NCI-H510A (cell line): ENCODE measurements around the gene FCGBP.

Experiments used
- DNase-seq: peaks from one replicate; lab custom pipeline; 2025; lab: John Stamatoyannopoulos, UW

The FCGBP gene

DNA sequence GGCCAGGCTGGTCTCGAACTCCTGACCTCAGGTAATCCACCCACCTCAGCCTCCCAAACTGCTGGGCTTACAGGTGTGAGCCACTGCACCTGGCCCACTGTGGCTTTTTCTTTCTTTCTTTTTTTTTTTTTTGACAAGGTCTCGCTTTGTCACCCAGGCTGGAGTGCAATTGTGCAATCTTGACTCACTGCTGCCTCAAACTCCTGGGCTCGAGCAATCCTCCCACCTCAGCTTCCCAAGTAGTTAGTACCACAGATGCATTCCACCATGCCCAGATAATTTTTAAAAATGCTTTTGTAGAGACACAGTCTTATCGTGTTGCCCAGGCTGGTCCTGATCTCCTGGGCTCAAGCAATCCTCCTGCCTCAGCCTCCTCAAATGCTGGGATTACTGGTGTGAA, 12.1 kb upstream of the FCGBP start:
- DNase-seq = no peak

DNA sequence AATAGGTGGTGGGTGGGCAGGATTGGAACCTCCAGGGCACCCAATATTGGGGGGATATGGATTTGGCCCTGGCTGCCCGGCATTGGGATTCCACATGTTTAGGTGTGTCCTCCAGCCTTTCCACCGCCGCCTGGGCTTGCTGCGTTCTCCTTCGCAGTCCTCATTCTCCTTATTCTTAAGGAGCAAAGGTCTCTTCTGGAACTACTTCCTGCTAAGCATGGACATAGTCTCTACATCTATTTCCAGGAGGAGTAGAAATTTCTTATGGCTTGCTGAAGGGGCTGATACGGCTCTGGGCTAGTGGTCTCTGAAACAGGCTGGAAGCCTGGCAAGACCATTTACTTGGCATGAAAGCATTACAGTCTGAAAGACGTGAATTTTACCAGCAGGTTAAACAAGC, 9.2 kb upstream of the FCGBP start:
- DNase-seq = no peak

DNA sequence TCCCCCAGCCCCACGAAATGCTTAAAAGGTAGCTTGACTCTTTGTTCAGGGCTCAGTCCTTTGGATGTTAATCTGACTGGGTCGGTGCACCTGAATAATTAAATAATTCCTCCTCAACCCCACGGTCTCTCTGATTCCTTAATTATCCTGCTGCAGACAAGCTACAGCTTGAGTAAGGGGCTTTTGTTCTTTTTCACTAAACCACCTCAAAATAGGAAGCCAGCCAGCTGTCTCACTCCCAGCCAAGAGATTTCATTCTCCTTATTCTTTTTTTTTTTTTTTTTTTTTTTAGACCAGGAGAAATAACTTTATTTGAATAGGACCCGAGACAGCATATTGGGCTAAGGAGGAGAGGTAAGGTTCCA, 7.9 kb upstream of the FCGBP start:
- no peak for DNase-seq

DNA sequence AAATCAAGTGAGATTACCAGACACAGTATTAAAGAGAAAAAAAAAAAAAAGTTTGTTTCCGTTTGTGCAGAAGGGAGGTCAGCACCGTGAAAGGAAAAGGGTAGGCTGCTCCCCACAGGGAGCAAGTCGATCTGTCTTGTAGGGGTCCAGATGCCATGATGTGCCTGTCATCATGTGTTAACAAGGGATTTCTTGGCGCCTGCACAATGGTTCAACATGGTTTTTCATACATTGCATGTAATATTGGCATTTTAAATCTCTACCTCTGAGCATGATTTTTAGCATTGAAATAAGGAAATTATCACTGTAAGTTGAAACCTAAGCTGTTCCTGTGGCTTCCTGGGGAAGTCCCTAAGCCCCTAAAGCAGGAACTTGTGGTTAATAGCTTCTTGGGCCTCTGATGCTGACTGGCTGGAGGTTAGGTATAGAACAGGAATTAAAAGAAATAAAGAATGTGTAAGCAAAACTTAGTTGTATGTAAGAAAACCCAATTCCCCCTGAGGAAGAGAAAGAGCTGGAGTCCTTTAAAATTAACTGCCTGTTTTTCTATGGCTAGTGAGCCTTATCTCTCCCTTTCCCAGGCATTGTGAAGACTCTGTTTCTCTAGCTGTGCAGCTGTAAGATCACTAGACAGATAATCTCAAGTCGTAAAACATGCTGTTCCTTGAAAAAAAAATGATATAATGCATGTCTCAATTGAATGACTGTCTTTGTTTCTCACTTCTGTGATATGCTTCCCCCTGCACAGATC, 7.4 kb upstream of the FCGBP start:
- DNase-seq = no peak

DNA sequence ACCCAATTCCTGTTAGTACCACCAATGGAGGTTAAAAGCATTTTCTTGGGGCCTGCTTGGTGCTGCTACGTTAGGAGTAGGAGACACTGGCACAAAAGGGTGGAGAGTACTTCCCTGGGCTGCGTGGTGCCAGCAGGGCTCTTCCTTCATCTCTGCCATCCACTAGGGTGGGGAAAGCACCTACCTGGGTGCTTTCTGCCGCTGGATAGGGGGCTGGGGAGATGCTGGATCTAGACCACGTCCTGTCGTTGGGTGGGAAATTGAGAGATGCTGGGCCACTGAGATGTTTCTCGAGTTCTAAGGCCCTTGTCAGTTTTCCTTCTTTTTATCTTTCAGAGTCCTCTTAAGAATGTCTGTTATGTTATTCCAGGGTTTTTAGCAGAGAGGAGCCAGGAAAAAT, 6.7 kb upstream of the FCGBP start:
- no peak for DNase-seq

DNA sequence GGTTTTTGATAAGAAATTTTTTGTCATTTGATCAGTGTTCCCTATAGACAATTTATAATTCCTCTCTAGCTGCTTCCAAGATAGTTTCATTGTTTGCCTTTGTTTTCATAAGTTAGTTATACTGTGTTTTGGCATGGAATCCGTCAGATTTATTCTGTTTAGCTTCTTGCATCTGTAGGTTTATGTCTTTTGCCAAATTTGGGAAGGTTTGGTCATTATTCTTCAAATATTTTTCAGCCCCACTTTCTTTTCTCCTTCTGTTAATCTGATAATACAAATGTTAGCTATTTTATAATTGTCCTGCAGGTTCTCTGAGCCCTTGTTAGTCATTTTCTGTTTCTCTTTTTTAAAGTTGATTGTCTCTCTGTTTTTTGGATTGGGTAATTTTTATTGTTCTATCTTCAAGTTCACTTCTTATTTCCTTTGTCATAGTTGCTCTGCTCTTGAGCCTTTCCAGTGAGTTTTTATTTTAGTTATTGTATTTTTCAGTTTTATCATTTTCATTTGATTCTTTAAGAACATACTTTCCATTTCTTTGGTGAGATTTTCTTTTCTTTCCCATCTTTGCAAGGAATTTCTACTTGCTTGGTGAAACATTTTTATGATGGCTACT, 5.9 kb upstream of the FCGBP start:
- DNase-seq = no peak

DNA sequence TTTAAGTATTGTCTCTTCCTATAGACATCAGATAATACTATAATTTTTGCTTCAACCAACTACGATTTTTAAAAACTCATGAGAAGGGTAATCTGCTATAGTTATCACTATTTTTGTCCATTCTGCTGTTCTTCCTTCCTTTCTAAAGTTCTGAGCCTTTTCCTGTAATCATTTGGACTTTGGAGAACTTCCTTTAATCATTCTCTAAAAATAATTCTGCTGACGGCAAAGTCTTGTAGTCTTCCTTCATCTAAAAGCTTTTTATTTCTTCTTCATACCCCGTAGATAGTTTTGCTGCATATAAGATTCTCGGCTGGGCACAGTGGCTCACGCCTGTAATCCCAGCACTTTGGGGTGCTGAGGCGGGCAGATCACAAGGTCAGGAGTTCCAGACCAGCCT, 5.1 kb upstream of the FCGBP start:
- DNase-seq = no peak

DNA sequence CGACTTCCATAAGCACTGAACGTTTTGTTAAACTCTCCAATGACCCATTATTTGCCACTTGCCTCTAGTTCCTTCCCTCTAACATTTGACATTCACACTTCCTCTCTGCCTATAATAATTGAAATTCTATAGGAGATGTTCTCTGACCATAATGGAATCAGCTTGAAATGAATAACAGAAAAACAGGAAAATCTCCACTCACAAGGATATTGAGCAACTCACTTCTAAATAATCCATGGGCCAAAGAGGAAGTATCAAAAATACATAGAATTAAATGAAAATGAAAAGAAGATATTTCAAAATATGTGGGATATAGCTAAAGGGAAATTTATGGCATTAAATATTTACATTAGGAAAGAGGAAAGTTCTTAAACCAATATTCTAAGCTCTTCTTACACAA, 3.4 kb upstream of the FCGBP start:
- no peak for DNase-seq

DNA sequence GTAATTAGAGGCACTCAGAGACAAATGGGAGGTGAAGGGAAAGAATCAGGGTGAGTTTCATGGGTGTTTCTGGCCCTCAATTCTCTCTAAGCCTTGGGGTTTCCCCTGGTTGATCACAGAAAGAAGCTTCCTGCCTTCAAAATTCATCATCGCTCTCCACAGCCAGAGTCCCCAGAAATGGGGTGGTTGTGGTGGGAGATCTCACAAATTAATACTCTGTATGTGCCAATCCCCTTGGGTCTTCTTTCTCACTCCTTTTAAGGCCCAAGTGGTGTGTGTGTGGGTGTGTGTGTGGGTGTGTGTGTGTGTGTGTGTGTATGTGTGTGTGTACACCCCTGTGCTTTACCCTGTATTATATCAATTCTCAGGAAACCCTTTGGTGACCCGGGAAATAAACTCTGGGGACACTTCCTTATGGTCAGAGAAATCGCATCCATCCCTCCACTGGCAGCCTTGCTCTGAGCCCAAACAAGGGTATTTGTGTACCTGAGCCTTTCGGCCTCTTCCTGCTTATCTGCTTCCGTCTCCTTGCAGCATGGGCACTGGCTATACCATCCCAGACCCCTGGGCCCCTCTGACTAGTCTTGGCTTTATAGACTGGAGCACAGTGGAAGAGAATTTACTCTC, 2.8 kb upstream of the FCGBP start:
- no peak for DNase-seq

DNA sequence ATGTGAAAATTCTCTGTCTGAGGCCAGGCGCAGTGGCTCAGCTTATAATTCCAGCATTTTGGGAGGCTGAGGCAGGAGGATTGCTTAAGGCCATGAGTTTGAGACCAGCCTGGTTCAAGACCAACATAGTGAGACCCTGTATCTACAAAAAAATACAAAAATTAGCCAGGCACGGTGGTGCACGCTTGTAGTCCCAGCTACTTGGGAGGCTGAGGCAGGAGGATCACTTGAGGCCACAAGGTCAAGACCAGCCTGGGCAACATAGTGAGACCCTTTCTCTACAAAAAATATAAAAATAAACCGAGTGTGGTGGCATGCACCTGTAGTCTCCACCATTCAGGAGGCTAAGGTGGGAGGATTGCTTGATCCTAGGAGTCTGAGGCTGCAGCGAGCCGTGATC, 2.2 kb upstream of the FCGBP start:
- DNase-seq = no peak

DNA sequence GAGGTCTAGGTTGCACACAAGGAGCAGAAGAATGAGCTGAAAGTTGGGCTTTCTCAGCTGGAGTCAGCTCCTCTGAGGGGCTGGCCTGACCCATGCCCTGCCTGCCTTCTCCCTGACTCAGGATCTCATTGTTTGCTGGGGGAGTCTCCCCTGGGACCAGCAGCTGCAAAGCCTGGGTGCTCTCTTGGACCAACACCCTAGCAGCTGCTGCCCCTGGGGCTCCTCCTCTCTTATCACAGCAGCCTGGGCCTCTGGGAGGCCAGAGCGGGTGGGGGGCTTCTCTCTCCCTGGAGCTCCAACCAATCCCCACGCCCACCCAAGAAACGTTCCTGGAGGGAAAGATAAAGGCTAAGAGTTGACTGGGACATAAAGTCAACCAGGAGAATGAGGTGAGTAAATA, 1.6 kb upstream of the FCGBP start:
- DNase-seq = no peak

DNA sequence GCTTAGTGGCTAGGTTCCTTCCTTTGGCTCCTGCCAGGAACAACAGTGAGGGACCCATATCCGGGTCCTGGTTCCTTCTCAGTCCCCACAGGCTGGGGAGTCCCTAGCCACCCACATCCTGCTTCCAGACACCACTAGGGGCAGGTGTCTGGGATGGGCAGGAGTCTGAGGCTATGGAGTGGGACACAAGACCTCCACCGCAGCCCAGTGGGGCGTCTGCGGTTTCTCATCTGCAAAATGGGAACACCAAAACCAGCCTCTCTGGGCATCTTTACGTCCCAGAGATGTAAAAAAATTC, 879 bp upstream of the FCGBP start:
- no peak for DNase-seq

DNA sequence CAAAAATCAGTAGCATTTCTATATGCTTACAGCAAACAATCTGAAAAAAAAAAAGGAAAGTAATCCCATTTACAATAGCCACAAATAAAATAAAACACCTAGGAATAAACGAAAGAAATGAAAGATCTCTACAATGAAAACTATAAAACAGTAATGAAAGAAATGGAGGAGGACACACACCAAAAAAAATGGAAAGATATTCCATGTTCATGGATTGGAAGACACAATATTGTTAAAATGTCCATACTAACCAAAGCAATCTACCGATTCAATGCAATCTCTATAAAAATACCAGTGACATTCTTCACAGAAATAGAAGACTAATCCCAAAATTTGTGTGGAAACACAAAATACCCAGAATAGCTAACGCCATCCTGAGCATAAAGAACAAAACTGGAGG, 4.7 kb downstream of the FCGBP start:
- DNase-seq = no peak

DNA sequence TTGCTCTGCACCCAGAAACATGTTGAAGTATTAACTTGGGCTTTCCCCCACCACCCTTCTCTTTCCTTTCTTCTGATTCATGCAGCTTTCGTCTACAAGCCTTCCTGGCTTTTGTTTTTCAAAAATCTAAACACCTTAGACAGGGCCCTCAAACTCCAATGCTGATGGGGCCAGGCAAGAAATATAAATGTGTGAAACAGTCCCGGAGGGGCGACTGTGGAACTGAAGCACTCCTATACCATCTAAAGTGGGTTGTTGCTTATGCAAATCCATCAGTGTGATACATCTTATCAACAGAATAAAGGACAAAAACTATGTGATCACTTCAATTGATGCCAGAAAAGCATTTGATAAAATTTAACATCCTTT, 6.1 kb downstream of the FCGBP start:
- DNase-seq = no peak

DNA sequence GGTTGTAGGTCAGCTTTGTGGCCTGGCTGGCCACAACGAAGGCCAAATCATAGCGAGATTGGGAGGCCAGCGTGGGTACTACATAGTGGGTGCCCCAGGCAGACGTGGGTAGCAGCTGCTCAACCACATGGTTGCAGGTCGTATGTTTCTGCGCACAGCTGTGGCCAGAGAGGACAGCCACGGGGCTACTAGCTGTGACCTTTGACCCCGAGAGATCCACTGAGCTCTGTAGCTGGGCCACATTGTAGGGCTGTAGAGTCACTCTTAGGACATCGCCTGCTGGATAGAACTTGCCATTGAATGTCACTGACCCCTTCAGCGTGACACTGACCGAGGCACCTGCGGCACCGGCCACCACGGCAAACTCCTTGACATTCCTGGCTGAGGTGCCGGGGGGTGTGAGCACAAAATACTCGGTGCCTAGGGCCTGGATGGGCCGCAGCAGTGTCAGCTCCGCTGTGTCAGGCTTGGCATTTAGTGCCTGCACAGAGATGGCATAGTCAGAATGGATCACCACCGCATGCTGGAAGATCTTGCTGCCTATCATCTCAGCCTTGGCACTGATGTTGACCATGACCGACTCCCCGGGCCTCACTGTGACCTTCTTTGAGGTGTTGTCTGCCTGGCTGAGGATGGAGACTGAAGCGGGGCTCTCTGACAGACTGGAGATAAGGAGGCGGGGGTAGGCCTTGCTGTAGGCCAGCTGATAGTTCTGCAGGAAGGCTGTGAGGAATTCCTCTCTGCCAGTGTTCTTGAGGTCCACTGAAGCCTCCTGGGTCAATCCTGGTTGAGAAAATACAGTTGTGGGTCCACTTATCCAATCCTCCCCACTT, 6.7 kb downstream of the FCGBP start:
- DNase-seq = no peak

DNA sequence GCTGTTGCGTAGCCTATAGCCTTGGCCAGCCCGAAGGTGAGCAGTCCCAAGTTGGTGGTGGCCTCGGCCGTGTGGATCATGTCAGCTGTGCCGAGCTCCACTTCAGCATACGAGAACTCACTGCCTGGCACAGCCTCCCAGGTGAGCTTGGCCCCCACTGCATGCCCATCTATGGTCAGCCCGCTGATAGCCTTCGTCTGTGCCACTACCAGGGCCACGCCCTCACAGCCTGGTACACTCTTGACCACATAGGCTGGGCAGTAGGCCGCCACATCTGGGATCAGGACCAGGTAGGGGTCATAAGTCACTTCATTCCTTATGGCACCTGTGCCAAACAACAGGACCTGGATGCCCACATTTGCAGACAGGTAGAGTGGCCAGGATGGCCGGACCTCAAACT, 7.4 kb downstream of the FCGBP start:
- DNase-seq = no peak

DNA sequence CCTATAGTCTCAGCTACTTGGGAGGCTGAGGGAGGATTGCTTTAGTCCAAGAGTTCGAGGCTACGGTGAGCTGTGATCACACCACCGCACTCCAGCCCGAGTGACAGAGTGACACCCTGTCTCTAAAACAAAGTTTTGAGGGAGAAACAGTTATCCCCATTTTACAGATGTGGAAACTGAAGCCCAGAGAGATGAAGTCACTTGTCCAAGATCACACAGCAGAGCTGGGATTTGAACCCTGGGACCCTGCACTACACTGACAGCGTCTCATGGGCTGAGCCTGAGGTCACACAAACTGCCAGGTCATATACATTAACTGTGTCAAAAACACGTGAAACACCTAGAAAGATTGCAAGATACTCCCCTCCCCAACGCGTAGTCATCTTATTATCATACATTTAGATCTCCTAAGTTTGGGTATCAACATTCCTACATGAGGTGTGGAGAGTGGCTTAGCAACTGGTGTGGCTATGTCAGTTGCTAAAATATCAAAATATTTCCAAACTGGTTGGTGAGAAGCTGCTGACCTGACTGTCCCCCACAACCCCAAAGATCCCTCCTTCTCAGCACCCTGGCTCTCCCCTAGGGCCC, 8.2 kb downstream of the FCGBP start:
- DNase-seq = no peak

DNA sequence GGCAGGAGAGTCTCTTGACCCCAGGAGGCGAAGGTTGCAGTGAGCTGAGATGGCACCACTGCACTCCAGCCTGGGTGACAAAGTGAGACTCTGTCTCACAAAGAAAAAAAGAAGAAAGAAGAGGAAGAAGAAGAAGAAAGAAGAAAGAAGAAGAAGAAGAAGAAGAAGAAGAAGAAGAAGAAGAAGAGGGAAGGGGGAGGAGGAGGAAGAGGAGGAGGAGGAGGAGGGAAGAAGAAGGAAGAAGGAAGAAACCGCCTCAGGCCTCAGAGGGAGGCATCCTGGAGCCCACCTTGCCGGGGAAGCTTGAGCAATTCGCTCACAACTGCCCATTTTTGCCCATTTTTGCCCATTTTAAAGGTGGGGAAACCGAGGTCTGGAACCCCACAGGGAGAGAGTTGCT, 9.5 kb downstream of the FCGBP start:
- DNase-seq = no peak

DNA sequence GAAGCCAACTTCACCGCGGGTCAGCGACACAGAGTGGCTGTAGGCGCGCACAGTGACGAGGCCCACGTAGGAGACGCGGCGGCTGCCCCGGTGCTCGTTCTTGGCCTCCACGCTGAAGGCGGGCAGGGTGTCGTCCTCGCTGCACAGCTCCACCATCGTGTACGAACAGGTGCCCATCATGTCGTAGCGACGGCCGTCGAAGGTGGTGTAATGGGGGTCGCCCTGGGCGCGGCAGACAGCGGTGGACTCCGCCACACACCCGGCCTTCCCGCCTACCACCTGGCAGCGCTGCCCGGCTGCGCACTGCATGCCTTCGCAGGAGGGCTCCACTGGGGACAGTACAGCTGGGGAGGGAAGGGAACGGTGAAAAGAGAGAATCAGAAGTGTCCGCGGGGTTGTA, 10.0 kb downstream of the FCGBP start:
- DNase-seq = no peak

DNA sequence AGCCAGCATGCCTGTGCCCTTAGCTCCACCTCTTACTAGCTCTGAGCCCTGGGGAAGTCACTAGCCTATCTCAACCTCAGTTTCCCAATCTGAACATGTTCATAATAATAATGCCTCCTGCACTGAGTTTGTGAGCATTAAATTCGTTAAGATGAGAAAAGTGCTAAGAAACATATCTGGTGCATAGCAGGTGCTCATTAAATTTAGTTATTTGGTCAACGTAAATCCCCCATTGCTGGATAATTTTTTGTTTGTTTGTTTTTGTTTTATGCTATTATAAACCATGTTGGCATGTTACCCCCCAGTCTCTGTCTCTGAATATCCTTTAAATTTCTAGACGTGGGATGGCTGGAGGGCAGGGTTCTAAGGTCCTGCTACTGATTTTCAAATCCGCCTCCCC, 10.6 kb downstream of the FCGBP start:
- no peak for DNase-seq

DNA sequence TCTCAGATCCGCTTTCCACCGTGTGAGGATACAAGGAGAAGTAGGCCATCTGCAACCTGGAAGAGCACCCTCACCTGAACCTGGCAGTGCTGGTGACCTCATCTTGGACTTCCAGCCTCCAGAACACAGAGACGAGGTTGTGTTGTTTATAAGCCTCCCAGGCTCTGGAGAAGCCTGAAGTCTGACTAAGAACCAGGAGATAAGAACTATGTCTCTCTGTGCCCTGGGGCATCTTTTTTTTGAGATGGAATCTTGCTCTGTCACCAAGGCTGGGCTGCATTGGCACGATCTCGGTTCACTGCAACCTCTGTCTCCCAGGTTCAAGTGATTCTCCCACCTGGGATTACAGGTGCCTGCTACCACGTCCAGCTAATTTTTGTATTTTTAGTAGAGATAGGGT, 14.5 kb downstream of the FCGBP start:
- DNase-seq = no peak

DNA sequence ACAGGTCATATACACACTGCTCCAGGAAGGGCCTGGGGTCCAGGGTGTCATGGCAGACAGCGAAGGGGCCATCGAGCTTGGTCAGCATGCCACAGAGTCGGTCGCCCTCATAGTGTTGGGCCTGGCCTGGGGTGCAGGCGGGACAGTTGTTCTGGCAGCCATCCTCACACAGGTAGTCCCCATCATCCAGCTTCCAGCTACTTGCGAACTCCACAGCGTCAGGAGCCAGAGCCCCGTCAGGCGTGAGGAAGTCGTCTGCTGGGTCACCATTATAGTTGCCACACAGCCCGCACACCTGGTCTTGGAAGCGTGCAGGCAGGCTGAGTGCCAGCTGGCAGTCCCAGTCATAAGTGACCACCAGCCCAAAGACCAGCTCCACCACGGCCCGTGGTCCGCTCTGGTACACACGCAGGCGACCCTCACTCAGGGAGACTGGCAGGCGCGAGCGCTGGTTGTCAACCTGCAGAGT, 16.2 kb downstream of the FCGBP start:
- no peak for DNase-seq
